Osteoblast (primary cell): ENCODE data around the gene RABGAP1L. TPM values are rescaled to one million over a fixed set of nuclear protein-coding genes. Genes with fewer than 3 reads are reported as not detected.

ENCODE experiments used
- DNase-seq: peaks from one replicate; pipeline ENCODE4 v3.0.0; 2011; ENCODE audit warnings: low spot score, mixed read lengths; ENCODE audit not compliant: insufficient read length; ENCODE audit errors: missing footprints
- H2AFZ ChIP-seq: 2 replicates; pipeline ENCODE4 v1.6.0; 2011; ENCODE audit warnings: mild to moderate bottlenecking, low read length
- H3K27ac ChIP-seq: 2 replicates; pipeline ENCODE4 v1.5.1; 2011; ENCODE audit warnings: mild to moderate bottlenecking, low read depth, low read length, moderate library complexity
- H3K27me3 ChIP-seq: 2 replicates; pipeline ENCODE4 v1.6.0; 2012; ENCODE audit warnings: mild to moderate bottlenecking, control low read depth, inconsistent platforms, low read length, moderate library complexity; ENCODE audit not compliant: insufficient read depth
- H3K36me3 ChIP-seq: 2 replicates; pipeline ENCODE4 v1.5.1; 2011; ENCODE audit warnings: mild to moderate bottlenecking, low read length, control low read depth, moderate library complexity; ENCODE audit not compliant: insufficient read depth
- H3K4me1 ChIP-seq: 2 replicates; pipeline ENCODE4 v1.5.1; 2011; ENCODE audit warnings: mild to moderate bottlenecking, low read length, control low read depth, moderate library complexity; ENCODE audit not compliant: insufficient read depth
- H3K4me2 ChIP-seq: 2 replicates; pipeline ENCODE4 v1.6.0; 2011; ENCODE audit warnings: mild to moderate bottlenecking, low read length; ENCODE audit not compliant: insufficient read depth
- H3K4me3 ChIP-seq: fragments of 200-600 bp; sonication (generic); 3 replicates; pipeline ENCODE4 v1.5.1; 2012; ENCODE audit warnings: mild to moderate bottlenecking, low read length, inconsistent platforms; ENCODE audit not compliant: insufficient read depth
- H3K79me2 ChIP-seq: 2 replicates; pipeline ENCODE4 v1.6.0; 2012; ENCODE audit warnings: mild to moderate bottlenecking, low read length, control low read depth, inconsistent platforms; ENCODE audit not compliant: insufficient read depth
- H3K9me3 ChIP-seq: 2 replicates; pipeline ENCODE4 v1.5.1; 2011; ENCODE audit warnings: low read depth, low read length, control low read depth
- H4K20me1 ChIP-seq: 2 replicates; pipeline ENCODE4 v1.6.0; 2012; ENCODE audit warnings: mild to moderate bottlenecking, low read length, control low read depth; ENCODE audit not compliant: insufficient read depth
- CTCF ChIP-seq: IDR thresholded peaks from 2 replicates; pipeline ENCODE4 v1.5.1; 2011; ENCODE audit warnings: mild to moderate bottlenecking, low read depth, low read length, moderate library complexity; ENCODE audit errors: extremely low read depth
- total RNA-seq: library from RNA; depleted of rRNA; stranded (reverse); fragments of >200 nt; gene quantifications from 2 replicates; pipeline ENCODE4 v1.2.3, GENCODE V29; 2012

RABGAP1L gene
- total RNA-seq, 1 donor: 30.0 TPM

GRCh38 chr1:174748586-174748985, 589.3 kb downstream of the RABGAP1L start:
- no peaks in the 10 kb centered on the region for H3K36me3 ChIP-seq
- H3K4me3 ChIP-seq: no peak overlapping the region
- H4K20me1 ChIP-seq: no peaks in the 10 kb centered on the region
- no peak for DNase-seq
- no peaks in the 10 kb centered on the region for H3K4me1 ChIP-seq
- TF ChIP-seq CTCF: no peak
- no peaks in the 10 kb centered on the region for H3K9me3 ChIP-seq
- H3K27me3 ChIP-seq: no peaks in the 10 kb centered on the region
- H3K79me2 ChIP-seq: no peaks in the 10 kb centered on the region
- no peak overlapping the region for H2AFZ ChIP-seq
- no peak overlapping the region for H3K27ac ChIP-seq
- no peak overlapping the region for H3K4me2 ChIP-seq

- Histone ChIP-seq H3K9me3 (no peaks in the 10 kb centered on the region), H3K4me2 (no peak overlapping the region), H3K4me3 (no peak overlapping the region), H3K79me2 (no peaks in the 10 kb centered on the region), H2AFZ (no peak overlapping the region), H3K4me1 (no peaks in the 10 kb centered on the region), H4K20me1 (no peaks in the 10 kb centered on the region), H3K36me3 (no peaks in the 10 kb centered on the region), H3K27me3 (no peaks in the 10 kb centered on the region), H3K27ac (no peak overlapping the region)
- DNase-seq: no peak
- TF ChIP-seq CTCF: no peak
Observed at GRCh38 chr1:174753131-174753530, 593.8 kb downstream of the RABGAP1L start.

GRCh38 chr1:174761335-174761734, 602.0 kb downstream of the RABGAP1L start:
- no peaks in the 10 kb centered on the region for H3K9me3 ChIP-seq

More at GRCh38 chr1:174761335-174761734, 602.0 kb downstream of the RABGAP1L start:
- no peak for DNase-seq
- no peak for TF ChIP-seq CTCF
- Histone ChIP-seq H3K27me3 (no peaks in the 10 kb centered on the region), H4K20me1 (no peaks in the 10 kb centered on the region), H3K27ac (no peak overlapping the region), H2AFZ (no peak overlapping the region), H3K36me3 (no peaks in the 10 kb centered on the region), H3K4me3 (no peak overlapping the region), H3K4me2 (no peak overlapping the region), H3K79me2 (no peaks in the 10 kb centered on the region), H3K4me1 (no peaks in the 10 kb centered on the region)
